GM12892 (cell line): Measurements from ENCODE around the gene CAMKMT.

ENCODE experiments used
- POLR2A ChIP-seq: IDR thresholded peaks from 2 replicates; pipeline ENCODE4 v1.6.1; 2011; ENCODE audit warnings: low read depth, low read length, control low read depth
- POLR2AphosphoS5 ChIP-seq: IDR thresholded peaks from 2 replicates; pipeline ENCODE4 v1.6.1; 2011; ENCODE audit warnings: low read depth, low read length, control low read depth
- TAF1 ChIP-seq: IDR thresholded peaks from 2 replicates; pipeline ENCODE4 v1.6.1; 2011; ENCODE audit warnings: low read depth, mild to moderate bottlenecking, control low read depth, low read length, borderline replicate concordance

GRCh38 chr2:44742057-44742456 lies 380.3 kb downstream of the CAMKMT start:
- TF ChIP-seq POLR2A, result no peak
- no peak for TF ChIP-seq POLR2AphosphoS5
- no peak for TF ChIP-seq TAF1
